GM19193 (cell line): Measurements from ENCODE around the gene SGTA.

Experiments
- POLR2A ChIP-seq: IDR thresholded peaks from 4 replicates; pipeline ENCODE4 v1.6.1; 2011; ENCODE audit not compliant: insufficient read depth, insufficient read length; ENCODE audit errors: extremely low read depth

Gene SGTA

GRCh38 chr19:2802826-2803225 is 19.8 kb upstream of the SGTA start:
- no peak for TF ChIP-seq POLR2A

- no peak for TF ChIP-seq POLR2A
Measured at GRCh38 chr19:2800506-2800905, 17.4 kb upstream of the SGTA start.

- no peak for TF ChIP-seq POLR2A
Measured at GRCh38 chr19:2799273-2800020, 16.4 kb upstream of the SGTA start.

GRCh38 chr19:2798733-2799132 is 15.7 kb upstream of the SGTA start:
- TF ChIP-seq POLR2A = no peak

- TF ChIP-seq POLR2A = no peak
Measured at GRCh38 chr19:2798158-2798685, 15.1 kb upstream of the SGTA start.

GRCh38 chr19:2797280-2797679 is 14.2 kb upstream of the SGTA start:
- no peak for TF ChIP-seq POLR2A

GRCh38 chr19:2796659-2797266 is 13.7 kb upstream of the SGTA start:
- no peak for TF ChIP-seq POLR2A

- no peak for TF ChIP-seq POLR2A
Measured at GRCh38 chr19:2795827-2796658, 13.0 kb upstream of the SGTA start.

- no peak for TF ChIP-seq POLR2A
Measured at GRCh38 chr19:2793577-2793976, 10.5 kb upstream of the SGTA start.

GRCh38 chr19:2793126-2793525 is 10.1 kb upstream of the SGTA start:
- TF ChIP-seq POLR2A = no peak

GRCh38 chr19:2791876-2792275 is 8.8 kb upstream of the SGTA start:
- no peak for TF ChIP-seq POLR2A

GRCh38 chr19:2791440-2791839 is 8.4 kb upstream of the SGTA start:
- no peak for TF ChIP-seq POLR2A

GRCh38 chr19:2790557-2791271 is 7.6 kb upstream of the SGTA start:
- TF ChIP-seq POLR2A = no peak

GRCh38 chr19:2790194-2790556 is 7.1 kb upstream of the SGTA start:
- TF ChIP-seq POLR2A = no peak

GRCh38 chr19:2788237-2788636 is 5.2 kb upstream of the SGTA start:
- no peak for TF ChIP-seq POLR2A
